HepG2 (cell line): ENCODE data around the gene MTNR1A.

Source experiments
- CTCF ChIP-seq: sonication (generic); formaldehyde crosslinking; IDR thresholded peaks from 2 replicates; pipeline ENCODE4 v1.5.0; 2020; ENCODE audit warnings: mild to moderate bottlenecking, missing genetic modification reagents, moderate library complexity
- ETV6 ChIP-seq: sonication (generic); formaldehyde crosslinking; conservative IDR thresholded peaks from 2 replicates; pipeline ENCODE4 v1.4.0; 2020; ENCODE audit warnings: missing genetic modification reagents
- IKZF1 ChIP-seq: fragments of 450-650 bp; IDR thresholded peaks from 2 replicates; pipeline ENCODE4 v1.7.1; 2016
- MAX ChIP-seq: IDR thresholded peaks from 2 replicates; pipeline ENCODE4 v1.6.1; 2012; ENCODE audit warnings: inconsistent platforms
- POLR2A ChIP-seq, 2 experiments: IDR thresholded peaks; 2 replicates each; pipeline ENCODE4 v1.6.1; 2011; ENCODE audit warnings: low read depth in 2 of 2, low read length in 2 of 2, mild to moderate bottlenecking in 1 of 2, moderate library complexity in 1 of 2; ENCODE audit not compliant: insufficient read depth in 1 of 2
- POLR2AphosphoS5 ChIP-seq: IDR thresholded peaks from 2 replicates; pipeline ENCODE4 v1.6.1; 2012; ENCODE audit warnings: low read depth, low read length
- RBM39 ChIP-seq: fragments of 200-400 bp; formaldehyde crosslinking; IDR thresholded peaks from one replicate; pipeline ENCODE4 v1.6.1; 2018; ENCODE audit warnings: antibody characterized with exemption, mild to moderate bottlenecking, low read depth, low read length; ENCODE audit not compliant: poor library complexity, severe bottlenecking
- SRF ChIP-seq: IDR thresholded peaks from 2 replicates; pipeline ENCODE4 v1.6.1; 2011; ENCODE audit warnings: mild to moderate bottlenecking, low read depth, low read length, moderate library complexity
- ZBTB49 ChIP-seq: sonication (generic); formaldehyde crosslinking; IDR thresholded peaks from 2 replicates; pipeline ENCODE4 v1.4.0; 2020; ENCODE audit warnings: missing genetic modification reagents, borderline replicate concordance
- ZBTB8A ChIP-seq: sonication (generic); formaldehyde crosslinking; IDR thresholded peaks from 2 replicates; pipeline ENCODE4 v1.4.0; 2020; ENCODE audit warnings: mild to moderate bottlenecking, low read depth, missing genetic modification reagents, borderline replicate concordance
- ZNF562 ChIP-seq: sonication (generic); formaldehyde crosslinking; IDR thresholded peaks from 2 replicates; pipeline ENCODE4 v1.8.0; 2022; ENCODE audit warnings: missing genetic modification reagents, borderline replicate concordance
- TF ChIP-seq, protein P1 (sequence below): sonication (generic); formaldehyde crosslinking; IDR thresholded peaks from 2 replicates; pipeline ENCODE4 v1.4.0; 2020; ENCODE audit warnings: missing genetic modification reagents

DNA sequence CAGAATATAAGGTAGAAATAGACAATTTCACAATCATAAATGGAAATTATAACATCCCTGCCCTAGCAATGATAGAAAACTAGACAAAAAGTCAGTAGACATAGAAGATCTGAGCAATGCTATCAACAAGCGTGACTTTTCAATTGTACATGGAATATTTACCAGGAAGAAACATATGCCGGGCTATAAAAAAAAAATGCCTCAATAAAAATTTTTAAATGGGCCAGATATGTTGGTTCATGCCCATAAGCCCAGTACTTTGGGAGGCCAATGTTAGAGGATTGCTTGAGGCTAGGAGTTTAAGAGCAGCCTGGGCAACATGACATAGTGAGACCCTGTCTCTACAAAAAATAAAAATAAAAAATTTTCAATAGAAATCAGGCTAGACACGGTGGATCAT is 5.3 kb upstream of the MTNR1A start:
- TF ChIP-seq IKZF1 (no peak), MAX (no peak), POLR2AphosphoS5 (no peak), POLR2A (IDR thresholded peaks at IDR 0.05; ENCODE audit: insufficient read depth in 1 of 2, low read depth in 2 of 2, low read length in 2 of 2) (no peak), RBM39 (no peak), ZNF562 (CRISPR knock-in tag) (no peak), ZBTB8A (no peak), ZBTB49 (CRISPR knock-in tag) (no peak), CTCF (CRISPR knock-in tag) (no peak), SRF (no peak), ETV6 (CRISPR knock-in tag) (no peak)
- TF ChIP-seq, protein P1, sequence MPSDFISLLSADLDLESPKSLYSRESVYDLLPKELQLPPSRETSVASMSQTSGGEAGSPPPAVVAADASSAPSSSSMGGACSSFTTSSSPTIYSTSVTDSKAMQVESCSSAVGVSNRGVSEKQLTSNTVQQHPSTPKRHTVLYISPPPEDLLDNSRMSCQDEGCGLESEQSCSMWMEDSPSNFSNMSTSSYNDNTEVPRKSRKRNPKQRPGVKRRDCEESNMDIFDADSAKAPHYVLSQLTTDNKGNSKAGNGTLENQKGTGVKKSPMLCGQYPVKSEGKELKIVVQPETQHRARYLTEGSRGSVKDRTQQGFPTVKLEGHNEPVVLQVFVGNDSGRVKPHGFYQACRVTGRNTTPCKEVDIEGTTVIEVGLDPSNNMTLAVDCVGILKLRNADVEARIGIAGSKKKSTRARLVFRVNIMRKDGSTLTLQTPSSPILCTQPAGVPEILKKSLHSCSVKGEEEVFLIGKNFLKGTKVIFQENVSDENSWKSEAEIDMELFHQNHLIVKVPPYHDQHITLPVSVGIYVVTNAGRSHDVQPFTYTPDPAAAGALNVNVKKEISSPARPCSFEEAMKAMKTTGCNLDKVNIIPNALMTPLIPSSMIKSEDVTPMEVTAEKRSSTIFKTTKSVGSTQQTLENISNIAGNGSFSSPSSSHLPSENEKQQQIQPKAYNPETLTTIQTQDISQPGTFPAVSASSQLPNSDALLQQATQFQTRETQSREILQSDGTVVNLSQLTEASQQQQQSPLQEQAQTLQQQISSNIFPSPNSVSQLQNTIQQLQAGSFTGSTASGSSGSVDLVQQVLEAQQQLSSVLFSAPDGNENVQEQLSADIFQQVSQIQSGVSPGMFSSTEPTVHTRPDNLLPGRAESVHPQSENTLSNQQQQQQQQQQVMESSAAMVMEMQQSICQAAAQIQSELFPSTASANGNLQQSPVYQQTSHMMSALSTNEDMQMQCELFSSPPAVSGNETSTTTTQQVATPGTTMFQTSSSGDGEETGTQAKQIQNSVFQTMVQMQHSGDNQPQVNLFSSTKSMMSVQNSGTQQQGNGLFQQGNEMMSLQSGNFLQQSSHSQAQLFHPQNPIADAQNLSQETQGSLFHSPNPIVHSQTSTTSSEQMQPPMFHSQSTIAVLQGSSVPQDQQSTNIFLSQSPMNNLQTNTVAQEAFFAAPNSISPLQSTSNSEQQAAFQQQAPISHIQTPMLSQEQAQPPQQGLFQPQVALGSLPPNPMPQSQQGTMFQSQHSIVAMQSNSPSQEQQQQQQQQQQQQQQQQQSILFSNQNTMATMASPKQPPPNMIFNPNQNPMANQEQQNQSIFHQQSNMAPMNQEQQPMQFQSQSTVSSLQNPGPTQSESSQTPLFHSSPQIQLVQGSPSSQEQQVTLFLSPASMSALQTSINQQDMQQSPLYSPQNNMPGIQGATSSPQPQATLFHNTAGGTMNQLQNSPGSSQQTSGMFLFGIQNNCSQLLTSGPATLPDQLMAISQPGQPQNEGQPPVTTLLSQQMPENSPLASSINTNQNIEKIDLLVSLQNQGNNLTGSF (CRISPR knock-in tag) = no peak
